Kidney (tissue), 14 donors: ENCODE results near the gene CERS1. TPM values are rescaled to one million over a fixed set of nuclear protein-coding genes. Genes with fewer than 3 reads are reported as not detected.

Experiments used
- DNase-seq, 5 donors: peaks; one replicate each; pipeline ENCODE4 v3.0.0-alpha.2; 2013 to 2020
- FAIRE-seq: peaks from 2 replicates; lab custom pipeline; 2012; peaks lifted over from hg19 to GRCh38; lab: Jason Lieb, UNC
- H3K27ac ChIP-seq, 2 donors: one replicate each; pipeline ENCODE4 v1.7.0; 2013; ENCODE audit warnings: low read depth in 2 of 2, low read length in 2 of 2, inconsistent platforms in 1 of 2
- H3K27me3 ChIP-seq: one replicate; pipeline ENCODE4 v1.7.1; 2013; ENCODE audit warnings: low read length, inconsistent platforms; ENCODE audit not compliant: control insufficient read depth, insufficient read depth
- H3K36me3 ChIP-seq, 3 donors: one replicate each; pipeline versions ENCODE4 v1.7.0 to v1.7.1; 2013; ENCODE audit warnings: low read length in 3 of 3, control low read depth in 1 of 3, inconsistent platforms in 1 of 3; ENCODE audit not compliant: insufficient read depth in 3 of 3, control insufficient read depth in 2 of 3
- H3K4me1 ChIP-seq, 3 donors: one replicate each; pipeline versions ENCODE4 v1.7.0 to v1.7.1; 2013; ENCODE audit warnings: low read length in 3 of 3, inconsistent platforms in 1 of 3, low read depth in 1 of 3; ENCODE audit not compliant: control insufficient read depth in 2 of 3, insufficient read depth in 2 of 3
- H3K4me3 ChIP-seq, 3 donors: one replicate each; pipeline versions ENCODE4 v1.7.0 to v1.8.1; 2013; ENCODE audit warnings: low read length in 3 of 3, control low read depth in 1 of 3, inconsistent platforms in 1 of 3
- H3K9ac ChIP-seq, 3 donors: one replicate each; pipeline versions ENCODE4 v1.7.0 to v1.7.1; 2013; ENCODE audit warnings: low read length in 3 of 3, control low read depth in 1 of 3, inconsistent platforms in 1 of 3
- H3K9me3 ChIP-seq, 3 donors: one replicate each; pipeline versions ENCODE4 v1.7.0 to v1.7.1; 2013; ENCODE audit warnings: low read length in 3 of 3, control low read depth in 1 of 3, inconsistent platforms in 1 of 3; ENCODE audit not compliant: control insufficient read depth in 2 of 3, insufficient read depth in 1 of 3
- intact Hi-C: fragments of 100-400 bp; cut with DNase I; formaldehyde crosslinking; loops from one replicate; pipeline ENCODE4 v1.11.1; 2022
- polyA plus RNA-seq: library from polyadenylated mRNA; stranded (reverse); fragments of 350-450 nt; fragmentation: Illumina TruSeq; extraction: RNeasy Lipid Tissue Mini Kit (QIAGEN cat#74804); gene quantifications from one replicate; pipeline ENCODE4 v1.2.3, GENCODE V29; 2014; ENCODE audit warnings: low read depth, low replicate concordance; ENCODE audit not compliant: insufficient read depth
- total RNA-seq: library from RNA; stranded (reverse); fragmentation: NEBNext Ultra II Directional; extraction: Animal tissue kit (Norgen Biotek cat#: 25700); gene quantifications from one replicate; pipeline ENCODE4 v1.2.1, GENCODE V29; 2021
- TF ChIP-seq, protein P1 (sequence below): IDR thresholded peaks from 3 replicates; pipeline ENCODE4 v1.5.1; 2012; ENCODE audit warnings: mild to moderate bottlenecking, moderate library complexity, borderline replicate concordance; ENCODE audit not compliant: insufficient read depth; ENCODE audit errors: extremely low read depth
- donor health status: control.
- donor health status: control.
- donor health status: control.
- donor health status: control.
- donor health status: control.
- donor health status: DM: yes; HTN: yes; CAD: no.
- donor health status: Normal renal cell carcinoma (clear cell type).

The CERS1 gene
- total and polyA plus RNA-seq, 2 donors from 2014 or later: 0.50 TPM; not detected in 1

DNA sequence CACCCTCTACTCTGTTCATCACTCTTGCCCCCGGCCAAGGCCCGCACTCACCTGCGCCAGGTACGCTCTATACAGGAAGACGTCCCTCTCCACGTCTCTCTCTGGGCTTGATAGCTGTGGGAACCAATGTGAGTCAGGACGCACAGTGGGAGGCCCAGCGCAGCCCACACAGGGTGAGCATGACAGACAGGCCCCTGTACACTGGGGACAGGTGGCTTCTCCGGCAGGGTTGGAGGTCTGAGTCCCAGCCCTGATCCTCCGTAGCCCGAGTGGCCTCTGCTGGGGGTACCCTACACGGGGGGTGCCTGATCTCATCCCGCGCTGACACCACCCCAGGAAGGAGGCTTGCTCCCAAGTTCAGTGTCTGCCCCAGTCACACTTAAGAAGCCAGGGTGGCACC, 17.0 kb upstream of the CERS1 start:
- H3K27ac ChIP-seq: no peak overlapping the region
- H3K9me3 ChIP-seq: no peaks in the 10 kb centered on the region
- H3K4me3 ChIP-seq: no peak overlapping the region
- peaks cover 0 to 2% (median 0%) of the 10 kb centered on the region in 3 donors for H3K4me1 ChIP-seq
- intact Hi-C loops: no loop called here
- H3K27me3 ChIP-seq: no peaks in the 10 kb centered on the region
- DNase-seq (no peak), FAIRE-seq (no peak)
- H3K9ac ChIP-seq: no peak overlapping the region
- peaks cover 0 to 4% (median 0%) of the 10 kb centered on the region in 3 donors for H3K36me3 ChIP-seq
- TF ChIP-seq, protein P1, sequence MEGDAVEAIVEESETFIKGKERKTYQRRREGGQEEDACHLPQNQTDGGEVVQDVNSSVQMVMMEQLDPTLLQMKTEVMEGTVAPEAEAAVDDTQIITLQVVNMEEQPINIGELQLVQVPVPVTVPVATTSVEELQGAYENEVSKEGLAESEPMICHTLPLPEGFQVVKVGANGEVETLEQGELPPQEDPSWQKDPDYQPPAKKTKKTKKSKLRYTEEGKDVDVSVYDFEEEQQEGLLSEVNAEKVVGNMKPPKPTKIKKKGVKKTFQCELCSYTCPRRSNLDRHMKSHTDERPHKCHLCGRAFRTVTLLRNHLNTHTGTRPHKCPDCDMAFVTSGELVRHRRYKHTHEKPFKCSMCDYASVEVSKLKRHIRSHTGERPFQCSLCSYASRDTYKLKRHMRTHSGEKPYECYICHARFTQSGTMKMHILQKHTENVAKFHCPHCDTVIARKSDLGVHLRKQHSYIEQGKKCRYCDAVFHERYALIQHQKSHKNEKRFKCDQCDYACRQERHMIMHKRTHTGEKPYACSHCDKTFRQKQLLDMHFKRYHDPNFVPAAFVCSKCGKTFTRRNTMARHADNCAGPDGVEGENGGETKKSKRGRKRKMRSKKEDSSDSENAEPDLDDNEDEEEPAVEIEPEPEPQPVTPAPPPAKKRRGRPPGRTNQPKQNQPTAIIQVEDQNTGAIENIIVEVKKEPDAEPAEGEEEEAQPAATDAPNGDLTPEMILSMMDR: no peak

DNA sequence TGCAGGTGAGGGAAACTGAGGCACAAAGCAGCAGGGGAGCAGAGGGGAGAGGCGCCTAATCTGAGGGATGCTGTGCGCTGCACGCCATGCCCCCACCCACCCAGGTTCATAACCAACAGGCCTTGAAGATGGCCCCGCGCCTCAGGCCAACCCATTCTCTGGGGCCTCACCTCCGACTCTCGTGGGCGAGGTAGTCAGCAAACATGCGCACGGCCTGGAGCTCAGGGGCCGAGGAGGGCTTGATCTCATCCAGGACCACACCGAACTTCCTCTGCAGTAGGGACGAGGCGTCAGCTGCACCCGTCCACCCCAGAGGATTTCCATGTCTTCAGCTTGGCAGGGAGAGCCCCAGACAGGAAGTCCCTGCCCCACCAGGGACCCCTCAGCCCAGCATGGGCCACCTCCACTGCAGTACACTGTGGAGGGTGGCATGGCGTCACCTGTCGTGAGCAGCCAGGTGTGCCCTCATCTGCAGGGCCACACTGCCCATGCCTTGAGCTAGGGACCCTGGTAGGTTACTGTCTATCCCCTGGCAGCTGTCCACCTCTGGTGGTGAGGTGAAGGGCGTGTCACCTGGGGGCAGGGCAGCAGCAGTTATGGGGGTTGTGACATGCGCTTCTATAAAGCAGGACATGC, 15.0 kb upstream of the CERS1 start:
- TF ChIP-seq, protein P1: no peak
- no peak overlapping the region for H3K27ac ChIP-seq
- no peak overlapping the region for H3K9ac ChIP-seq
- DNase-seq (no peak), FAIRE-seq (no peak)
- no peak overlapping the region for H3K4me3 ChIP-seq
- H3K27me3 ChIP-seq: no peaks in the 10 kb centered on the region
- no peaks in the 10 kb centered on the region for H3K9me3 ChIP-seq
- intact Hi-C loops: no loop called here
- H3K36me3 ChIP-seq: peaks cover 0 to 7% (median 0%) of the 10 kb centered on the region in 3 donors
- peaks cover 0 to 2% (median 0%) of the 10 kb centered on the region in 3 donors for H3K4me1 ChIP-seq

DNA sequence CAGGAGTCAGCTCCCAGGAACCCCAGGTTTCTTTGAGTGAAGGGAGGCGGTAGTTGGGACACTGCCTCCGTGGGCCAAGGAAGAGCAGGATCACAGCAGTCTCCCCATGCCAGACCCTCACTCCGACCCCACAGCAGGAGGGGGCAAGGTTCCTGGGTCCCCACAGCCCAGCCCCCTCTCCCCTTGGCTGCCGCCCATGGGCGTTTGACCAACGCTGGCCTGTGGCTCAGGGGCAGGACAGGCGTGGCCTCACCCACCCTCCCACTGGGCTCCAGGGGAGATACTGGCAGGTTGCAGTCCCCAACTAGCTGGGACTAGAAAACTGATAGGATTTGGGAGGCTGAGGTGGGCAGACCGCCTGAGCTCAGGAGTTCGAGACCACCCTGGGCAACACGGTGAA, 14.1 kb upstream of the CERS1 start:
- H3K36me3 ChIP-seq: peaks cover 0 to 3% (median 0%) of the 10 kb centered on the region in 3 donors
- intact Hi-C loops: no loop called here
- no peak for FAIRE-seq

More for the DNA sequence above, 14.1 kb upstream of the CERS1 start:
- H3K4me3 ChIP-seq: no peak overlapping the region
- H3K27ac ChIP-seq: no peak overlapping the region
- no peaks in the 10 kb centered on the region for H3K4me1 ChIP-seq
- TF ChIP-seq, protein P1: no peak
- no peak overlapping the region for H3K9ac ChIP-seq
- no peak for DNase-seq
- no peaks in the 10 kb centered on the region for H3K27me3 ChIP-seq
- no peaks in the 10 kb centered on the region for H3K9me3 ChIP-seq
